Measurements from ENCODE around the gene CBARP. TPM values are rescaled to one million over a fixed set of nuclear protein-coding genes. Genes with fewer than 3 reads are reported as not detected.

The CBARP gene, protein sequence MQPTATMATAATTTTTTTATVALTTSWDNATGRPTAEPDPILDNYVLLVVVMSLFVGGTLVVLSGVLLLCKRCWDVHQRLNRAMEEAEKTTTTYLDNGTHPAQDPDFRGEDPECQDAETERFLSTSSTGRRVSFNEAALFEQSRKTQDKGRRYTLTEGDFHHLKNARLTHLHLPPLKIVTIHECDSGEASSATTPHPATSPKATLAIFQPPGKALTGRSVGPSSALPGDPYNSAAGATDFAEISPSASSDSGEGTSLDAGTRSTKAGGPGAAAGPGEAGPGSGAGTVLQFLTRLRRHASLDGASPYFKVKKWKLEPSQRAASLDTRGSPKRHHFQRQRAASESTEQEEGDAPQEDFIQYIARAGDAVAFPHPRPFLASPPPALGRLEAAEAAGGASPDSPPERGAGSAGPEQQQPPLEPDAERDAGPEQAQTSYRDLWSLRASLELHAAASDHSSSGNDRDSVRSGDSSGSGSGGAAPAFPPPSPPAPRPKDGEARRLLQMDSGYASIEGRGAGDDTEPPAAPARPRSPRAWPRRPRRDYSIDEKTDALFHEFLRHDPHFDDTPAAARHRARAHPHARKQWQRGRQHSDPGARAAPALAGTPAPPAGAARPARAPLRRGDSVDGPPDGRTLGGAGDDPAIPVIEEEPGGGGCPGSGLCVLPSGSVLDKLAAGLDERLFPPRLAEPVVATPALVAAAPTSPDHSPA
- 1.8 and 1.9 TPM in 2 replicates for total RNA-seq (2021)
- Bru-seq, nascent RNA: percentile 15 among the genes with signal in this experiment
- BruChase-seq, experiment 1, labeled RNA remaining after a 2-hour chase: percentile 15 among the genes with signal in this experiment
- BruChase-seq, experiment 2, labeled RNA remaining after a 6-hour chase: percentile 23 among the genes with signal in this experiment
- long read RNA-seq, partial matches to known transcripts: 0 of 4 reads
- long read RNA-seq, other reads (novel, unspliced or antisense): 3 of 4 reads

DNA sequence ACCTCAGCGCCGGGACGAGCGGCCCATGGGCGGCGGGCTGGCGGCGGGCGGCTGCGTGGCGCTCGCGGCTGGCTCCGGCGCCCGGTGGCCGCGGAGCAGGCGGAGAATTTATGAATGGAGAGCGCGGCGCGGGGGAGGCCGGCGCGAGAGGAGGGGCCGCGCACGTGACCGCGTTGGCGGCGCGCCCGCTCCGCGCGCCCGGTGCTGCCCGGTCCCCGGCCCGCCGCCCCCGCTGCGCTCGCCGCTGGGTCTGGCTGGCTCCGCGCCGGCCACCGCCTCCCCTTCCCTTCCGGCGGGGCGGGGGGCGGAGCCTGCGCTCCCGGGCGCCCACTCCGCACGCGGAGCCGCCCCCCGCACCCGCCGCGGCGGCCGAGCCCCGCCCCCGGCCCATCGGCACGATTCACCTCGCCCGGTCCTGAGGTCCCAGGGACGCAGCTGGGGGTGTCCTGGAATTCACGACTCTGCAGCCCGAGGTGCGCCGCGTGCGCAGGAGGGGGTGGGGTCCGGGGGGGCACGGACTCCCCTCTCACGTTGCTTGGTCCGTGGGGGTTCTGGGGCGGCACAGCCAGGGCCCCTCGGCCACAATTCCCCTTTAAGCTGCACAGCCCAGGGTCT lies at the start of gene CBARP:
Gene CBARP (minus strand): TSS at position 252 of the 615 bp plus-strand sequence. CDS start 1,905 bp downstream, outside the sequence.
- intact Hi-C loops (cut with micrococcal nuclease; ENCODE audit: unreplicated experiment): no loop called here
- Histone ChIP-seq H3K9me2 (ENCODE audit: insufficient read depth) (no peaks in the 10 kb centered on the region), H3K79me2 (ENCODE audit: low read depth) (peaks cover 9% of the 10 kb centered on the region), H2AFZ (no peak within 1 kb of the TSS), H3K9me3 (ENCODE audit: insufficient read depth, low read depth) (no peaks in the 10 kb centered on the region), H3K27ac (no peak within 1 kb of the TSS), H4K20me1 (ENCODE audit: insufficient read depth) (no peaks in the 10 kb centered on the region), H3K4me2 (peak within 1 kb of the TSS; percentile 76), H3K4me1 (replicated peaks; ENCODE audit: insufficient read depth) (peaks cover 8% of the 10 kb centered on the region), H3K36me3 (ENCODE audit: low read depth) (no peaks in the 10 kb centered on the region), H3K4me3 (peak within 1 kb of the TSS; percentile 56), H3F3A (ENCODE audit: insufficient read depth, low read depth) (peaks cover 20% of the 10 kb centered on the region; the same call in 1 of the 2 replicates), H3K27me3 (ENCODE audit: insufficient read depth, low read depth) (no peaks in the 10 kb centered on the region)
- DNase-seq: no peak
- ChIA-PET POLR2A (ENCODE audit: unreplicated experiment) (no interaction called here), CTCF (no interaction called here)
- BruUV-seq (replicated peaks): no TSS peak
- TF ChIP-seq EZH2 (IDR thresholded peaks at IDR 0.05; ENCODE audit: low read depth): no peak
- TF ChIP-seq, protein P1, sequence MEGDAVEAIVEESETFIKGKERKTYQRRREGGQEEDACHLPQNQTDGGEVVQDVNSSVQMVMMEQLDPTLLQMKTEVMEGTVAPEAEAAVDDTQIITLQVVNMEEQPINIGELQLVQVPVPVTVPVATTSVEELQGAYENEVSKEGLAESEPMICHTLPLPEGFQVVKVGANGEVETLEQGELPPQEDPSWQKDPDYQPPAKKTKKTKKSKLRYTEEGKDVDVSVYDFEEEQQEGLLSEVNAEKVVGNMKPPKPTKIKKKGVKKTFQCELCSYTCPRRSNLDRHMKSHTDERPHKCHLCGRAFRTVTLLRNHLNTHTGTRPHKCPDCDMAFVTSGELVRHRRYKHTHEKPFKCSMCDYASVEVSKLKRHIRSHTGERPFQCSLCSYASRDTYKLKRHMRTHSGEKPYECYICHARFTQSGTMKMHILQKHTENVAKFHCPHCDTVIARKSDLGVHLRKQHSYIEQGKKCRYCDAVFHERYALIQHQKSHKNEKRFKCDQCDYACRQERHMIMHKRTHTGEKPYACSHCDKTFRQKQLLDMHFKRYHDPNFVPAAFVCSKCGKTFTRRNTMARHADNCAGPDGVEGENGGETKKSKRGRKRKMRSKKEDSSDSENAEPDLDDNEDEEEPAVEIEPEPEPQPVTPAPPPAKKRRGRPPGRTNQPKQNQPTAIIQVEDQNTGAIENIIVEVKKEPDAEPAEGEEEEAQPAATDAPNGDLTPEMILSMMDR (conservative IDR thresholded peaks at IDR 0.05): no peak

DNA sequence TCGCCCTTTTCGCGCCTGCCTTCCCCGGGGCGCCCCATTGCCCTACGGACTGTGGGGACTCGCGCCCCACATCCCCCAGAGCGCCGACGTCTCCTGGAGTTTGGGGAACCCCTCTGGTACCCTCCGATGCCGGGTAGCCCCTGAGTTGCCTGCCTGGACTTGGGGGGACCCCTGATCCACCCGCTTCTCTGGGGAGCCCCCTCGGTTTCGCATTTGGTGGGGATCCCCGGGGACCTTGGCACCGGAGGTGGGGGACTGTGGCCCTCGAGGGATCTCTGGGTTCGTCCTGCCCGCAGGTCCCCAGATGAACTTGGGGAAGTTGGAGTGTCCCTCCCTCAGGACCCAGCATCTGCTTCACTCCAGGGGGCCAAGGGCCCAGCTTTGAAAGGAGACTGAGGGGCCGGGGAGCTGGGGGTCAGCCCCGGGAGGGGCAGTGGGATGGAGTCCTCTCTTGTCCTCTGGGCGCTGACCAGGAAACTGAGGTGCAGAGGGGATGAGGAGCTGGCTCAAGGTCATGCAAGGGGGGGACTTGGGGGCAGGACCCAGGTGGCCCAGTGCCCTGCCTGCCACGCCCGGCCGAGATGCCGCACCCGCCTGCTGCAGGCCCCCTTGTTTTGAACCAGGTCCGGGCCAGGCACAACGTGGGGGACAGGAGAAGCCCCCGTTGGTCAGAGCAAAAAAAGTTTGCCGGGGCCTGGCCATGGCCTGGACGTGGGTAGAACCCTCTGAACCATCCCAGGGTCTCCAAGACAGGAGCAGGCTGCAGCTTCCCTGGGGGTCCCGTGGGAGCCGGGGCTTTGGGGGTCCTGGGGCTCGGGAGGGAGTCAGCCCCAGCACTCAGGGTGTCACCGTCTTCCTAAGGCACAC lies 48.9 kb upstream of the CBARP start:
- Histone ChIP-seq H2AFZ (no peak overlapping the region), H4K20me1 (ENCODE audit: insufficient read depth) (no peaks in the 10 kb centered on the region), H3K4me1 (replicated peaks; ENCODE audit: insufficient read depth) (no peaks in the 10 kb centered on the region), H3K36me3 (ENCODE audit: low read depth) (no peaks in the 10 kb centered on the region), H3K27me3 (ENCODE audit: insufficient read depth, low read depth) (0 out of 2 replicates have a peak, but pooled peaks cover 19% of the 10 kb centered on the region), H3K4me2 (no peak overlapping the region), H3K27ac (no peak overlapping the region), H3K79me2 (ENCODE audit: low read depth) (no peaks in the 10 kb centered on the region), H3K9me3 (ENCODE audit: insufficient read depth, low read depth) (no peaks in the 10 kb centered on the region), H3K9me2 (ENCODE audit: insufficient read depth) (no peaks in the 10 kb centered on the region), H3K4me3 (no peak overlapping the region), H3F3A (ENCODE audit: insufficient read depth, low read depth) (peaks cover 5% of the 10 kb centered on the region; the same call in 1 of the 2 replicates)
- DNase-seq: no peak
- TF ChIP-seq, protein P1 (conservative IDR thresholded peaks at IDR 0.05): no peak
- no peak for TF ChIP-seq EZH2 (IDR thresholded peaks at IDR 0.05; ENCODE audit: low read depth)
- CTCF ChIA-PET: no interaction called here
- no TSS peak for BruUV-seq (replicated peaks)
- intact Hi-C loops (cut with micrococcal nuclease; ENCODE audit: unreplicated experiment): no loop called here
- POLR2A ChIA-PET (ENCODE audit: unreplicated experiment): no interaction called here

Data from PC-9 (cell line).